Measurements from ENCODE around the gene PTMS.

- no peak for TF ChIP-seq CTCF (IDR thresholded peaks at IDR 0.05; ENCODE audit: low read depth, low read length)
- no peak for TF ChIP-seq EZH2phosphoT487 (IDR thresholded peaks at IDR 0.05; ENCODE audit: low read depth)
Measured at GRCh38 chr12:6819106-6820030, 53.2 kb downstream of the PTMS start.
